Stimulated activated CD8-positive, alpha-beta memory T cell treated with anti-CD3 and anti-CD28 coated beads, Interleukin-15, amount 100 ng/mL, for 1 hour (primary cell): ENCODE data around the gene FBXO5.

ENCODE experiments used
- DNase-seq: peaks from one replicate; pipeline ENCODE4 v3.0.0-alpha.2; 2020; ENCODE audit warnings: low read depth

FBXO5 gene

DNA sequence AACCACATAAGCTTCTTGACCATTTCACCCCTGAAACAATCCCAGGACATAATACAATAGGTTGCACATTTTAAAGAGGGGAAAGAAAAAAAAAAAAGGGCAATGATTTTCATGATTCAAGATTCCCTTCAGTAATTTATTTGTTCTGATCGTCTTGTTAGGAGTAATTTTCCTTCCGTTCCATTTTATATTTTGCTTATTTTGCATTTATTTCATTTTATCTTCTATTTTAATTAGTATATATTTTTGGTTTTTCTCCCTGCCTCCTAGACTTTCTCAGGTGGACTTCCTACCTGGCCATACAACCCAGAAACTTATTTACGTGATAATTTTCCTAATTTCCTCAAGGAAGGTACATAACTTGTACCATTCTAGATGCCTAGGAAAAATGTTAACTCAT is 32.6 kb downstream of the FBXO5 start:
- DNase-seq: no peak

DNA sequence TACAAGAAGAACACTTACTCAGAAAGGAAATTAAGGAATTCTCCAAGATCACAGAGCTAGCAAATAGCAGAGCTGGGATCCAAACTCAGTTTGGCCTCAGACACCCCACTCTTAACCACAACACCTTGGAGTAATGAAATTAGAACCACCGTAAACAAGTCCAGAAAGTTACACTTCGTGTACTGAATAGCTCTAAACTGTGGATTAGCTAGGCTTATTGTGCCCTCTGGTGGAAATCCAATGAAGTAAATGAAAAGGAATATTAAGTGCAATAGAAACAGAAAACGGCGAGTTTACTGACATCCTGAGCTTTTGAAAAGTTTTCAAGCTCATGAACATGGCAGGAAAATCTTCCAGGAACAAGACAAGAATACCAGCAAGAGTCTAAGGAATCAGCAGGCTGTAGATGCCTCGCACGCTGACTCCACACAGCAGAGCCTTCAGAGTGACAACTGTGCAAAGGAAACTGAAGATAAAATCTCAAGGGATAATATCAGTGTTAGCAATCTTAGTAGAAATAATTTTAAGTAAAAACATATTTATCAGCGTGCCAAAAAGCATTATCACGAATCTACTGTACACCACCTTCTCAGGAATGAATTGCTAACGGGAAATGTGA is 34.6 kb downstream of the FBXO5 start:
- no peak for DNase-seq

DNA sequence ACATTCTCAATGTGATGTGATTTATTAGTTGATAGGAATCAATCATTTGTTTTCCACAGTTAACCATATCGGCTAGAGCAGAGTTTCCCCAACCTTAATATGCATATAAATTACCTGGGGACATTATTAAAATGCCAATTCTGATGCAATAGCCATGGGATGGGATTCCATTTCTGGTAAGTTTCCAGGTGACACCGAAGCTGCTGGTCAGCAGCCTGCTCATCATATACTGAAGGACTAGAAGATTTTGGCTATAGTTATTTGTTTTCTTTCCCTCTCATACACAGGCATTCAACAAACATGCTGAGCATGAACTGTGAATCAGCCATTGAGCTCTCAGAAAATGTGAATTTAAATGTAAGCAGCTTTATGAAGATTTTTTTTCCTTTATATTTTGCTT is 35.8 kb downstream of the FBXO5 start:
- DNase-seq: no peak

DNA sequence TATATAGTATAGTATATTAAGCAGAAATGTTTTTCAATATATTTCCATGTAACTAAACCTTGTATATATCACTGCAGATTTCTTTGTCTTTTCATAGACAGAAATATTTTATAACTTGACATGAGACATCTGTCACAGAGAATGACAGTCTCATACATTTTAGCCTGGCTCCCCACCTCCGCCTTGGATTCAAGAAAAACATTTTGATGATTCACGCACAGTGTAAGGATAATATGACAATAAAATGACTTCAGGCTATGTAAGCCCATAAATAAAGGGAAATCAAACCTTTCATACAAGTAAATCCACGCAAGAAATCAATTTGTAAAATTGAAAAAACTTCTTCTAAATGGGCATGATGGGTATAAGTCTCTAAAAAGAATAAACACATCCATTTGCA is 36.4 kb downstream of the FBXO5 start:
- DNase-seq: no peak

DNA sequence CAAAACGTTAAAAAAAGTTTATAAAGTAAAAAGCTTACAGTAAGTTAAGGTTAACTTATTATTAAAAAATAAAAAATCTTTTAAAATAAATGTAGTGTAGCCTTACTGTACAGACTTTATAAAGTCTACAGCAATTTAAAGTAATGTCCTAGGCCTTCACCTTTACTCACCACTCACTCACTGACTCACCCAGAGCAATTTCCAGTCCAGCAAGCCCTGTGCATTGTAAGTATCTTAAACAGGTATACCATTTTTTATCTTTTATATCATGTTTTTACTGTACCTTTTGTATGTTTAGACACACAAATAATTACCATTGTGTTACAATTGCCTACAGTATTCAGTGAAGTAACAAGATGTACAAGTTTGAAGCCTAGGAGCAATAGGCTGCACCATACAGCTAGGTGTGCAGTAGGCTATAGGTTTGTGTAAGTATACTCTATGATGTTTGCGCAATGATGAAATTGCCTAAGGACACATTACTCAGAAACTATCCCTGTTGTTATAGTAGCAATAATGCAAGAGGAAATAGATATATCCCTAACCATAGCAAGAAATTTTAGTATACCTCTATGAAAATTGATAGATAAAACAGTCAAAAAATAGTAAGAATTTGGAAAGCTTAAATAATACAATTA is 39.5 kb downstream of the FBXO5 start:
- no peak for DNase-seq

DNA sequence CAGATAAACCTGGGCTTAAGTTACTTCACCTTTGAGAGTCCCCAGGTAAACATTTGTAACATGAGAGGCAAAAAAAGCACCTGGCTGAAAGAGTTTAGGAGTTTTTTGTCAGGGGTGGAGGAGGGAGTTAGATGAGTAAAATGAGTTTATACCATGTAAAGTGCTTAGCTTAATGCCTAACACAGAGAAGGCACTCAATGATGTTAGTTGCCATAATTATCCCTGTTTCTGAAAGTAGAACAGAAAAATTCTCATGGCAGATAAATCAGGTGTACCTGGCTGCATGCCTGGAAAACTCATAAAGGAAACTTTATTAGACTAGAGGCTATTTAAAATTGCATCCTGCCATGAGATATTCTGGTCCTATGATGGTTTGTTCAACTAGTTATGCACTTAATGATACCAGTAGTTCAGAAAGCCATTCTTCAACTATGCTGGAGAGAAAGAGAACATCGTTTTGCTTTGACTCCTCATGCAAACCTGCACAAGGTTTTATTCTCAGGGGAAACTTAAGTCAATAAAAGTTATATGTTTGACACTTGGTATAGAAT is 40.4 kb downstream of the FBXO5 start:
- DNase-seq: no peak

DNA sequence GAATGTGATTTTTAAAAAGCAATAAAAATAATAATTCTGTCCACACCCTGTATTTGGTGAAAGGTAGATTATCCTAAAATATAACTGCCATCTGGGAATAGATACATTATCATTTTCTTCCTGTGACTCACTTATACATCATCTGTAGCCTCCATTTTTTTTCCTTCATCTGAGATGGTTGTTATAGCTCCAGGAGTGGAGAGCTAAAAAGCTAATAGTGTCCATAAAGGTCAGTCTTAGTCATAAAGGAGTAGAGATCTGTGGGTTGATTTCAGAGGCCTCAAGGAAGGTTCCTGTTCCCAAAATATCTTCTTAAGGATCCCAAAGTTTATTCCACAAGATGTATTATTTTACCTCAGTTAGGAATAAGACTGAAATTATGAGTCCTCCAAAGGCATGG is 41.1 kb downstream of the FBXO5 start:
- DNase-seq: no peak

DNA sequence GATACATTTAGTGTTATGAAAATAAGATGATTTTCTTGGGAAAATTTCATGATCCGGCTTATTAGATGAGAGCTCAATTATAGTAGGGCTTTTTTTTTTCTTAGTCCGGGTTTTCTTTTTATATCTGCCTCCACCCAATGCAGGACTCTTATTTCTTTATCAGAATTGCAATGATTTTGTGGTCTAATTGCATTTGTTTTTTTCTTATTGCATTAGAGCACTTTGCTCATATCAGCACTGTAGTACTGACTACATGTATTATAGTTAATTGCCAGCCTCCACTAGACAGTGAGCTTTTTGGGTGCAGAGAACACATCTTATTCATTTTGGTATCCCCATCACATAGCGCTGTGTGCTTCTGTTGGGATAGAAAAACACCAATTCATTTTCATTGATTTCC is 50.0 kb downstream of the FBXO5 start:
- DNase-seq: no peak

DNA sequence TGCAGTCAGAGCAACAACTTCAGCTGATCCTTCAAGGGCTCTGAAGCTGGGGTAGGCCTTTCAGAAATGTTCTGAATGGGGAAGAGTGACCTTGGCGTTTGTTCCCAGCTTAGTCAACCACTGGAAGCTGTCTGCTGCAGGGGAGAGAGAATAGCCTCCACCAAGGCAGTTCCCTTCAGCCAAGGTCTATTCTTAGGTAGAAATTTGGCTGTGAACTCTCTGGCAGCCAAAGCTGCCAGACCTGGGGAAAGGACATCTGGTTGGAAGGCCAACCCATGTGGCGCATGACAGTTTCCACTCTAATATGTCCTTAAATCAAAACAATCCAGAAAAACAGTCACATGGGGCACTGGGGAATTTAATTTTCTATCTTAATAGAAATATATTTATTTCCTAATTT is 60.1 kb downstream of the FBXO5 start:
- DNase-seq: no peak
